Loucy (cell line): ENCODE measurements around the gene MAST4.

Source experiments
- H2AFZ ChIP-seq: fragments of 200-600 bp; sonication (generic); 2 replicates; pipeline ENCODE4 v1.6.0; 2016; ENCODE audit warnings: antibody characterized with exemption, mild to moderate bottlenecking, low read length, moderate library complexity
- H3F3A ChIP-seq: fragments of 200-600 bp; 2 replicates; pipeline ENCODE4 v1.6.0; 2016; ENCODE audit warnings: antibody characterized with exemption, low read depth, mild to moderate bottlenecking
- H3K27me3 ChIP-seq: fragments of 200-600 bp; sonication (generic); 2 replicates; pipeline ENCODE4 v1.6.1; 2014; ENCODE audit warnings: low read length, mild to moderate bottlenecking; ENCODE audit not compliant: insufficient read depth, poor library complexity, severe bottlenecking
- H3K36me3 ChIP-seq: fragments of 200-600 bp; sonication (generic); 2 replicates; pipeline ENCODE4 v1.6.1; 2016; ENCODE audit warnings: low read length; ENCODE audit not compliant: insufficient read depth
- H3K4me1 ChIP-seq: fragments of 200-600 bp; sonication (generic); 2 replicates; pipeline ENCODE4 v1.5.1; 2014; ENCODE audit warnings: low read length, mild to moderate bottlenecking; ENCODE audit not compliant: insufficient read depth, poor library complexity, severe bottlenecking
- H3K4me2 ChIP-seq: fragments of 200-600 bp; sonication (generic); 2 replicates; pipeline ENCODE4 v1.6.0; 2014; ENCODE audit warnings: antibody characterized with exemption, low read length, low read depth, mild to moderate bottlenecking; ENCODE audit not compliant: poor library complexity, severe bottlenecking
- H3K4me3 ChIP-seq: fragments of 200-600 bp; sonication (generic); 2 replicates; pipeline ENCODE4 v1.5.1; 2014; ENCODE audit warnings: low read length, mild to moderate bottlenecking, mixed read lengths; ENCODE audit not compliant: poor library complexity, severe bottlenecking
- H3K79me2 ChIP-seq: fragments of 200-600 bp; sonication (generic); 2 replicates; pipeline ENCODE4 v1.6.1; 2014; ENCODE audit warnings: low read length; ENCODE audit not compliant: insufficient read depth
- H3K9ac ChIP-seq: fragments of 200-600 bp; sonication (generic); 2 replicates; pipeline ENCODE4 v1.6.0; 2014; ENCODE audit warnings: mild to moderate bottlenecking, low read depth, low read length, moderate library complexity; ENCODE audit not compliant: poor library complexity, severe bottlenecking
- H3K9me2 ChIP-seq: fragments of 200-600 bp; sonication (generic); replicated peaks from 2 replicates; pipeline ENCODE4 v1.6.1; 2016; ENCODE audit warnings: low read depth, low read length, mixed read lengths
- H3K9me3 ChIP-seq: fragments of 200-600 bp; sonication (generic); 2 replicates; pipeline ENCODE4 v1.6.1; 2014; ENCODE audit warnings: mild to moderate bottlenecking, antibody characterized with exemption, low read length, low read depth; ENCODE audit not compliant: insufficient read depth
- H4K20me1 ChIP-seq: fragments of 200-600 bp; sonication (generic); 2 replicates; pipeline ENCODE4 v1.6.0; 2014; ENCODE audit warnings: antibody characterized with exemption, low read length, mild to moderate bottlenecking; ENCODE audit not compliant: insufficient read depth, poor library complexity, severe bottlenecking
- EZH2phosphoT487 ChIP-seq: fragments of 200-600 bp; IDR thresholded peaks from 2 replicates; pipeline ENCODE4 v1.6.1; 2018; ENCODE audit warnings: antibody characterized with exemption, mild to moderate bottlenecking, moderate library complexity, borderline replicate concordance
- TF ChIP-seq, protein P1 (sequence below): fragments of 200-600 bp; sonication (generic); conservative IDR thresholded peaks from 2 replicates; pipeline ENCODE4 v1.5.1; 2014; ENCODE audit warnings: mild to moderate bottlenecking, antibody characterized with exemption, low read length

The MAST4 gene

DNA sequence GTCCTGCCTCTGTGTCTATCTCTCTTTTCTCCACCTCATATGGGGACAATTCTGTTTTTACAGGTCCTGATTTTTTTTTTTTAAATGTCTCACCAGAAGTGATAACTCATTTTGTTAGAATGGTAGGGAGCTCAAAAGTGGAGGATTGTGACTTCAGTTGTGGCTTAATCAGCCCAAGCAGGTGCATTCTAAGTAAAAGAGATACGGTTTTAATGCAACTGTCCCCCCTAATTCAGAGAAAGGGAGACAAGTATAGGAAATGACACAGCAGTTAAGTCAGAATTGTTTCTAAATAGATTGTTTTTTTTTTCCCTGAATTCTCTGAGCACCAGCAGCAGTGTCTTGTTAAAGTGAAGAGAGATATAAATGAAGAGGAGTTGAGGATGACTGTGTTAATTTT, 24.5 kb downstream of the MAST4 start:
- Histone ChIP-seq H3K9me2 (no peaks in the 10 kb centered on the region), H3K27me3 (no peaks in the 10 kb centered on the region), H4K20me1 (no peaks in the 10 kb centered on the region), H3K4me2 (no peak overlapping the region), H3K79me2 (no peaks in the 10 kb centered on the region), H3K4me1 (no peaks in the 10 kb centered on the region), H3K4me3 (no peak overlapping the region), H2AFZ (no peak overlapping the region), H3F3A (no peaks in the 10 kb centered on the region), H3K36me3 (no peaks in the 10 kb centered on the region), H3K9ac (no peak overlapping the region), H3K9me3 (no peaks in the 10 kb centered on the region)
- no peak for TF ChIP-seq EZH2phosphoT487
- TF ChIP-seq, protein P1, sequence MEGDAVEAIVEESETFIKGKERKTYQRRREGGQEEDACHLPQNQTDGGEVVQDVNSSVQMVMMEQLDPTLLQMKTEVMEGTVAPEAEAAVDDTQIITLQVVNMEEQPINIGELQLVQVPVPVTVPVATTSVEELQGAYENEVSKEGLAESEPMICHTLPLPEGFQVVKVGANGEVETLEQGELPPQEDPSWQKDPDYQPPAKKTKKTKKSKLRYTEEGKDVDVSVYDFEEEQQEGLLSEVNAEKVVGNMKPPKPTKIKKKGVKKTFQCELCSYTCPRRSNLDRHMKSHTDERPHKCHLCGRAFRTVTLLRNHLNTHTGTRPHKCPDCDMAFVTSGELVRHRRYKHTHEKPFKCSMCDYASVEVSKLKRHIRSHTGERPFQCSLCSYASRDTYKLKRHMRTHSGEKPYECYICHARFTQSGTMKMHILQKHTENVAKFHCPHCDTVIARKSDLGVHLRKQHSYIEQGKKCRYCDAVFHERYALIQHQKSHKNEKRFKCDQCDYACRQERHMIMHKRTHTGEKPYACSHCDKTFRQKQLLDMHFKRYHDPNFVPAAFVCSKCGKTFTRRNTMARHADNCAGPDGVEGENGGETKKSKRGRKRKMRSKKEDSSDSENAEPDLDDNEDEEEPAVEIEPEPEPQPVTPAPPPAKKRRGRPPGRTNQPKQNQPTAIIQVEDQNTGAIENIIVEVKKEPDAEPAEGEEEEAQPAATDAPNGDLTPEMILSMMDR: no peak

DNA sequence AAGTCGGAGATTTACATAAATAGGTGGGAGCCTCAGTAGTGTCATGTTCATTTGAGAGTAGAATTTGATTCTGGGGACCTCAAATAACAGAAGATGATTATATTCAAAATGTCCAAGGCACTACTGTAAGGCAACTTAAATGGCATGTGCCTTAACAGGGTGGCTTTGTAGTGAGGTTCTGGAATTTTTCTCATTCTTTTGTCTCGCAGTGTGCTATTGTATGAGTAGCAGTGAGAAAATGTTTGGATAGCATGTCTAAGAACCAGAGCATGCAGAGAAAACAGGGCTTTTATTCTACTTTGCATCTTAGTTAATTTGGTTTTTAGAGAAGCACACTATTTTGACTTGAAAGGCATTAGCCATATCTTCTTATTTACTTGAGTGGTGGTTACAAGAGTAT, 25.0 kb downstream of the MAST4 start:
- TF ChIP-seq, protein P1: no peak
- no peak for TF ChIP-seq EZH2phosphoT487
- no peak overlapping the region for H2AFZ ChIP-seq
- no peaks in the 10 kb centered on the region for H3K27me3 ChIP-seq

DNA sequence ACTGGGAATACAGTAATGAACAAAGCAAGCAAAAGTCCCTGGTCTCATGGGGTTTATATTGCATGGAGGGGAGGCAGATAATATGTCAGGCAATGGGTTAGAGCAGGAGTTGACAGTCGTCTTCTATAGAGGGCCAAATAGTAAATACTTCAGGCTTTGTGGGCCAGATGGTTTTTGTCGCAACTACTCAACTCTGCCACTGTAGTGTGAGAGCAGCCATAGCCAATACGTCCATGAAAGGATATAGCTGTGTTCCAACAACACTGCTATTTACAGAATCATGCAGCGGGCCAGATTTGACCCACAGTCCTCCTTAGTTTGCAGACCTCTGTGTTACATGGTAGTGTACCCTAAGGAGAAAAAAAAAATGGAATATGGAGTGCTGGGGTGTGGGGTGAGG, 25.5 kb downstream of the MAST4 start:
- Histone ChIP-seq H4K20me1 (no peaks in the 10 kb centered on the region), H3K9me2 (no peaks in the 10 kb centered on the region), H3K9me3 (no peaks in the 10 kb centered on the region), H3F3A (no peaks in the 10 kb centered on the region), H3K4me3 (no peak overlapping the region), H3K9ac (no peak overlapping the region), H3K4me1 (no peaks in the 10 kb centered on the region), H3K27me3 (no peaks in the 10 kb centered on the region), H3K79me2 (no peaks in the 10 kb centered on the region), H3K4me2 (no peak overlapping the region), H2AFZ (no peak overlapping the region), H3K36me3 (no peaks in the 10 kb centered on the region)
- TF ChIP-seq, protein P1: no peak
- no peak for TF ChIP-seq EZH2phosphoT487

More for the DNA sequence above, 25.0 kb downstream of the MAST4 start:
- no peak overlapping the region for H3K4me2 ChIP-seq
- H3F3A ChIP-seq: no peaks in the 10 kb centered on the region
- no peak overlapping the region for H3K4me3 ChIP-seq
- H3K36me3 ChIP-seq: no peaks in the 10 kb centered on the region
- H3K9ac ChIP-seq: no peak overlapping the region
- H3K9me3 ChIP-seq: no peaks in the 10 kb centered on the region
- H3K9me2 ChIP-seq: no peaks in the 10 kb centered on the region
- H4K20me1 ChIP-seq: no peaks in the 10 kb centered on the region
- no peaks in the 10 kb centered on the region for H3K4me1 ChIP-seq
- no peaks in the 10 kb centered on the region for H3K79me2 ChIP-seq
